Stimulated activated CD4-positive, alpha-beta T cell treated with anti-CD3 and anti-CD28 coated beads, TNF-alpha, amount 100 ng/mL, for 48 hours (primary cell): Measurements from ENCODE around the gene DIAPH2.
"Not testable (repeated sequence)": the region's sequence is repeated elsewhere in the genome, so short reads cannot be mapped to it uniquely, and the experiment has no call there.

ENCODE experiments used
- DNase-seq, 3 donors: peaks; one replicate each; pipeline ENCODE4 v3.0.0-alpha.2; 2020; ENCODE audit warnings: low read depth in 3 of 3

Gene DIAPH2

GRCh38 chrX:96715481-96715880 is 30.8 kb downstream of the DIAPH2 start:
- DNase-seq: no peak

- no peak for DNase-seq
These were observed 34.7 kb downstream of the DIAPH2 start for GRCh38 chrX:96719161-96719875.

DNA sequence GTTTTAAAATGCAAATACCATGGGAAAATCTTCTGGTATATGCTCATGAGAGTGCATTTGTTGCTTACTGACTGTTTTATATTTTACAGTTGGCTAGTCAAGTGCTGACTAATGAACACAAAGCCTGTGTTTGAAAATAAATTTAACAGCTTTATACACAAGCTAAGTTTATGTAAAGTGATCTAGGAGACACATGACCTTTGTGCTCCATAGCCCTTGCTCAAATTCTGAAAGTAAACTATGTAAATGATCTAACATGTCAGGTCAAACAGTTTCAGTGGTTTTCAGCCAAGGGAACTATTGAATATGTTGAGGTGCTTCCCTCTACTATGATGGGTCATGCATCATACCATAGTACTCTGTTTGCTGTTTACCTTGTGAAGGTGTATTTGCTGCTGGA is 36.7 kb downstream of the DIAPH2 start:
- DNase-seq: no peak

GRCh38 chrX:96722781-96723180 is 38.1 kb downstream of the DIAPH2 start:
- DNase-seq: no peak

DNA sequence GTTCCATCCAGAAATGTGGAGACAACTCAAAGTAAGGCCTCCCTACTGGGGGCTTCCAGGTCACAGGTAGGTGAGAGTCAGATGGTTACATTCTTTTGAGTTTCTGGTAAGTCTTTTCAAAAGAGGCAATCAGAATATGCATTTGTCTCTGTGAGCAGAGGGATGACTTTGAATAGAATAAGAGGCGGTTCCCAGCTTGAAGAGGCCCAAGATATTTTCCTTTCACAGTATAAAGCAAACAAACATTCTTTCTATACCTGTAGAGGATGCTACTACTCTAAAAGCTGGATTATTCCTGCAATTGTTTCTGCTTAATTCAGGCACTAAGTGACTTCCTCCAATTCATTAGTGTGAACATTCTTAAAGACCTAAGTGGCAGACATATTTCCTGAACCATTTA is 44.4 kb downstream of the DIAPH2 start:
- DNase-seq: no peak

DNA sequence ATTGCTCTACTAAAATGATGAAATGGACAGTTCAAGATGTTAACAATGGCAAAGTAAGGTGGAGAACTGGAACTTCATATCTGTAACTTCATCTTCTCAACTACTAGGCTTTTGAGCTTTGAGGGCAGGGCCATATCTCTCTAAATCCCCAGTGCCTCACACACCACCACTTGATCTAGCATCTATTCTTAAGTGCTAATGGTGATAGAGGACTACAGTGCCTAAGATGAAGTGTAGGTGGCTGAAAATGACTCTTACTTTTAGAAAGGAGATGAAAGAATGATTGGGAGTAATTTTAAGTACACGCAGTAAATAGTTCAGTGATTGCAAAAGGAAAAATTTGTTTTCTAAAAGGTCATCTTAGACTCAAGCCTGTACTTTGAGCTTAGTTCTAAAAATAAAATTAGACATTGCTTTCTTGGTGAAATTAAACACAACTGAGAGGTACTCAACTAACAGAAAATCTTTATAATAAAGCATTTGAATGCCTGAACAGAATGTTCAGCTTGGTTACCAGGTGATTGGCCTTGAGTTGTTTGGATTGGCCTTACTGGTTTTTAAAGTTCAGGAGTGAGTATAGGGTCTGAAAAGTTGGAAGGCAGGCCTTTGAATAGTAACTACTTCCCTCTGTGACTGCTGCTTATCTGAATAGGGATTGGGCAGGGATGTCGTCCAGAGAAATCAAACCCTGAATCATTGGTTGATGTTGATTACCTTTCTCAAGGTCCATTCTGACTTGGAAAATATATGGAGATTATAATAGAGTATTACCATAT is 45.4 kb downstream of the DIAPH2 start:
- no peak for DNase-seq

DNA sequence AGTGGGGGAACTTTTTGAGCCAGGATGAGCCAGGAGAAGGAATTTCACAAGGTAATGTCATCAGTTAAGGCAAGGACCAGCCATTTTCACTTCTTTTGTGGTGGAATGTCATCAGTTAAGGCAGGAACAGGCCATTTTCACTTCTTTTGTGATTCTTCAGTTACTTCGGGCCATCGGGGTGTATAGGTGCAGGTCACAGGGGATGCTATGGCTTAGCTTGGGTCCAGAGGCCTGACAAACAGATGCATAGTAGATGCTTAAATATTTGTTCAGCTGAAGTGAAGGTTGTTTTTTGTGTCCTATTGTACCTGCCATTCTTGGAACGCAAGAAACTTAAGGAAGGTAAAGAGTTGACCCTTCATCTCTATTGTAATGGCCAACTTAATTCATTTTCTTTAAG is 46.4 kb downstream of the DIAPH2 start:
- DNase-seq: not testable (repeated sequence)

DNA sequence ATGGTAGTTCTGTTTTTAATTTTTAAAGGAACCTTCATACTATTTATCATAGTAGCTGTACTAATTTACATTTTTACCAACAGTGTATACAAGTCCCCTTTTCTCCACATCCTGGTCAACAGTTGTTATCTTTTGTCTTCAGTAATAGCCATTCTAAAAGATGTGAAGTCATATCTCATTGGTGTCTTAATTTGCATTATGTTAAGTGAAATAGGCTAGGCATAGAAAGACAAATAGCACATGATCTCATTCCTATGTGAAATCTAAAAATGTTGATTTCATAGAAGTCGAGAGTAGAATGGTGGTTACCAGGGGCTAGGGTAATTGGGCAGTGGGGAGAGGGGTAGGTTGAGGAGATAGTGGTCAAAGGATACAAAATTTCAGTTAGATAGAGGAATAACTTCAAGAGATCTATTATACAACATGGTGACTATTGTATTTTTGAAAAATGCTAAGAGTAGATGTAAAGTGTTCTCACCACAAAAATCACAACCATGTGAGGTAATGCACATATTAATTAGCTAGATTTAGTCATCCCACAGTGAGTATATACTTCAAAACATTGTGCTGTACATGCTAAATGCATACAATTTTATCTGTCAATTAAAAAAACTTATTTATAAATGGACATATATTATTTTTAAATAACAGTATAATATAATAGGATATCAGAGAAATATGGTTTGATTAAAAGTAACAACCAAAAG is 58.9 kb downstream of the DIAPH2 start:
- DNase-seq: no peak

GRCh38 chrX:96752781-96753180 is 68.1 kb downstream of the DIAPH2 start:
- no peak for DNase-seq

DNA sequence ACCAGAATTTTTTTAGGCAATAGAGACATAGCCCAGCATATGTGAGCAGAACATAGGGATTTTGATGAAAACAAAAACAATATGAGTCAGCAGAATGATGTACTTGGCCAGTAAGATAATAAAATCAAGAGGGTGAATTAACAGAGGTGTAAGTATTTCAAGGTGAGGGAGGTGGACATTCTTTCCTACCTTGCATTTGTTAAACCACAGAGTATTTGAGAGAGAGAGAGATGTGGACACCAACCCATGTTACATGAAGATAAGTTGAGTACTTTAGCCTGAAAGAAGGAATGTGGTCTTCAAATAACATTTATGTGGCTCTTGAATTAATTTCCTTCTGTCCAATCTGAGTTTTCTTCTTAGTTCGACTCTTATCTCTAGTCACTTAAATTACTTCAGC is 68.6 kb downstream of the DIAPH2 start:
- DNase-seq: no peak

GRCh38 chrX:96756491-96756890 is 71.8 kb downstream of the DIAPH2 start:
- DNase-seq: no peak

- no peak for DNase-seq
These were observed 76.9 kb downstream of the DIAPH2 start for GRCh38 chrX:96761566-96761965.

DNA sequence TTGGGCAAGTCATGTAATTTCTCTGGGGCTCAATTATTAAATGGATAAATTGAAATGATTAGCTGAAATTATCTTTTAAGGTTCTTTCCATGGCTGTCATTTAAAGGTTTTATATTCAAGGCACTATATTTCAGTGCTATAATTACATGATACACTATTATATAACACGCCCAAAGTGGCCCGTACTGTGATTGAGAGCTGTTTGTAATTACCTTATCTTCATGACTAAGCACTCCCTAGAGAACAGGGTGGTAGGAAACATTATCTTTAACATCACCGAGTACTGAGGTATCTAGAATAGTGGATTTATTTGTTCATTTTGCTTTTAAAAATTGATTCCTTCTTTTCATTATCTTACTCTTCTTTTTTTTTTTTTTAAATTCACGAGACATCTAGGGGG is 79.0 kb downstream of the DIAPH2 start:
- no peak for DNase-seq

- no peak for DNase-seq
These were observed 80.2 kb downstream of the DIAPH2 start for GRCh38 chrX:96764864-96765263.

DNA sequence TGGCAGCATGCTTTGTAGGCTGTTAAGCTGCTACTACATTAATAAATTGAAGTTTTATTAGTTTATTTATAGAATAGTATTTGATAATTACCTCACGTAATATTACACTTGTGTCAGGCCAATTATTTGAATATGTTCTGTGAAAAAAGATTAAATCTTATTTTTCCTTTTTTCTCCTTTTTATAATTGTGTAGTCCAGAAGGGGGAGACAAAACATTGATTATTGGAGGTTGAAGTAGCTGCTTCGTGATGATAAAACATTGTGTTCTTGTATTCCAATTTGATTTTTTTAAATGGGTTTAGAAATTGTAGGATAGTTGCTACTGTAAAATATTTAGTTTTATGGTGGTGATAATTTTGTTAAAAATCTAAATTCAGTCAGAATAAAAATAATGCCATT is 85.7 kb downstream of the DIAPH2 start:
- no peak for DNase-seq

DNA sequence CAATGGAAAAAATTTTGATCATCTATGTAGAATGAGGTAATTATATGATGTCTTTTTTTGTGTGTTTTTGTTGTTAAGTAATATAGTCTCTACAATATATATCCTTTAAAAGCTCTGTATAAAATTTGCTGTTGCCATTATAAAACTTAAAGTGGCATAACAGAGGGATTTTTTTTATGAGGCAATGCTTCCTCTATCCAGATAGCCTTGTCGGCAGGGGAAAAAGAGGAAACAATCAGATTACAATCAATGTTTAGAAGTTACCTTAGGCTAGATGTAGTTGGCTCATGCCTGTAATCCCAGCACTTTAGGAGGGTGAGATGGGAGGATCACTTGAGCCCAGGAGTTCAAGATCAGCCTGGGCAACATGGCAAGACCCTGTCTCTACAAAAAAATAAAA is 86.8 kb downstream of the DIAPH2 start:
- DNase-seq: no peak

DNA sequence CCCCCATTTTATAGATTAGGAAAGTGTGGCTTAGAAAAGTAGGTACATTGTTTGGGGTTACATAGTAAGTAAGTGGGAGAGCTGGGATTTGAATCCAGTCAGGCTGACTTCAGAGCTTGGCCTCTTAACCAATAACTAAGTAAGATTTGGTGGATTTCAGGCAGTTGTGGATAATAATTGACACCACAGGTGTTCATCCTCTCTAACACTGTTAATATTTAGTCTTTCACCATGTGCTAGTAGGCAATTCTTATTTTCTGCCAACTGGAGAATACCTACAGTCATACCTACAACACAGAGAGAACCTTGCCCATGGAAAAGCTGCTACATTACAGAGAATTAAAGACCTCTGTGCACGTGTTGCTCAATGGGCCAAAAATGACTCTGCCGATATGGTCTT is 89.5 kb downstream of the DIAPH2 start:
- no peak for DNase-seq

- no peak for DNase-seq
These were observed 92.3 kb downstream of the DIAPH2 start for GRCh38 chrX:96776966-96777365.

DNA sequence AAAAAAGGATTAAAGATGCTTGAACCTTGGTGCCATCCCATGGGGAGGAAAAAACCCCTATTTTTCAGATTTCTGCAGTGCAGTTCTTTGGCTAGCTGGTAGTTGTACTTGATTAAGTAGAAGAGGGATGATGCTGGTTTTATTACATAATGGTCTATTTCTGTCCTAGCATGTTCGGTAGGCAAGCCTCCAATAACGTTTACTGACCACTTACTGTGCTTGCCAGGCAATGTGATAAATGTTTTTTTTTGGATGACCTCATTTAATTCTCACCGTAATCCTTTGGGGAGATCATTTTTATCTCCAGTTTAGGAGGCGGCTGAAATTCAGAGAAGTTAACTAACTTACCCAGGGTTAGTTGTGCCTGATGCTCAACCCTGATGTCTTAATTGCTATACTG is 106.9 kb downstream of the DIAPH2 start:
- no peak for DNase-seq

GRCh38 chrX:96792047-96792446 is 107.4 kb downstream of the DIAPH2 start:
- DNase-seq: no peak

GRCh38 chrX:96798982-96799381 is 114.3 kb downstream of the DIAPH2 start:
- DNase-seq: no peak

- DNase-seq: no peak
These were observed 122.7 kb downstream of the DIAPH2 start for GRCh38 chrX:96807318-96807717.

GRCh38 chrX:96820935-96821334 is 136.3 kb downstream of the DIAPH2 start:
- no peak for DNase-seq
